Measurements from ENCODE around the gene FGF14. TPM values are rescaled to one million over a fixed set of nuclear protein-coding genes. Genes with fewer than 3 reads are reported as not detected.

FGF14 gene
- total and polyA plus RNA-seq, 2 experiments from 2014 or later: 0.03 TPM; not detected in 1

- Histone ChIP-seq H3K4me2 (no peak overlapping the region), H3K79me2 (replicated peaks; ENCODE audit: insufficient read depth) (no peaks in the 10 kb centered on the region), H3K36me3 (ENCODE audit: insufficient read depth) (no peaks in the 10 kb centered on the region), H3K27me3 (ENCODE audit: insufficient read depth) (peaks cover 33% of the 10 kb centered on the region), H3K27ac (ENCODE audit: low read depth) (no peak overlapping the region), H3K9me2 (ENCODE audit: insufficient read depth) (no peaks in the 10 kb centered on the region), H3K4me3 (no peak overlapping the region), H4K20me1 (replicated peaks; ENCODE audit: insufficient read depth) (no peaks in the 10 kb centered on the region), H2AFZ (no peak overlapping the region), H3F3A (replicated peaks; ENCODE audit: low read depth) (no peaks in the 10 kb centered on the region; the same call in 1 of the 2 replicates), H3K4me1 (ENCODE audit: insufficient read depth) (peaks cover 13% of the 10 kb centered on the region)
- H3K4me3 Mint-ChIP-seq: no peak overlapping the region
- peaks cover 18% of the 10 kb centered on the region for H3K27me3 Mint-ChIP-seq (ENCODE audit: insufficient read depth, low read depth, poor library complexity)
- no peak overlapping the region for H3K27ac Mint-ChIP-seq
- no peaks in the 10 kb centered on the region for H3K36me3 Mint-ChIP-seq (ENCODE audit: low read depth)
- peaks cover 9% of the 10 kb centered on the region for H3K4me1 Mint-ChIP-seq
- H3K9me3 Mint-ChIP-seq: no peaks in the 10 kb centered on the region
- DNase-seq (ENCODE audit: low spot score): no peak
- TF ChIP-seq EZH2phosphoT487 (IDR thresholded peaks at IDR 0.05; ENCODE audit: unreplicated experiment) (no peak), EZH2 (IDR thresholded peaks at IDR 0.05; ENCODE audit: low read depth, unreplicated experiment) (no peak), STAT1 (IDR thresholded peaks at IDR 0.05; ENCODE audit: unreplicated experiment) (no peak), NANOG (IDR thresholded peaks at IDR 0.05; ENCODE audit: borderline replicate concordance) (no peak), JUNB (IDR thresholded peaks at IDR 0.05; ENCODE audit: unreplicated experiment) (no peak), ZNF462 (CRISPR knock-in tag; IDR thresholded peaks at IDR 0.05) (no peak), REST (IDR thresholded peaks at IDR 0.05; ENCODE audit: unreplicated experiment) (no peak), ZNF331 (CRISPR knock-in tag; IDR thresholded peaks at IDR 0.05; ENCODE audit: low read depth) (no peak), ZNF114 (CRISPR knock-in tag; IDR thresholded peaks at IDR 0.05) (no peak), POLR2AphosphoS5 (IDR thresholded peaks at IDR 0.05; ENCODE audit: low read depth) (no peak)
- TF ChIP-seq, protein P1, sequence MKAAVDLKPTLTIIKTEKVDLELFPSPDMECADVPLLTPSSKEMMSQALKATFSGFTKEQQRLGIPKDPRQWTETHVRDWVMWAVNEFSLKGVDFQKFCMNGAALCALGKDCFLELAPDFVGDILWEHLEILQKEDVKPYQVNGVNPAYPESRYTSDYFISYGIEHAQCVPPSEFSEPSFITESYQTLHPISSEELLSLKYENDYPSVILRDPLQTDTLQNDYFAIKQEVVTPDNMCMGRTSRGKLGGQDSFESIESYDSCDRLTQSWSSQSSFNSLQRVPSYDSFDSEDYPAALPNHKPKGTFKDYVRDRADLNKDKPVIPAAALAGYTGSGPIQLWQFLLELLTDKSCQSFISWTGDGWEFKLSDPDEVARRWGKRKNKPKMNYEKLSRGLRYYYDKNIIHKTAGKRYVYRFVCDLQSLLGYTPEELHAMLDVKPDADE (IDR thresholded peaks at IDR 0.05): no peak
- ATAC-seq: no peak
Observed at GRCh38 chr13:101911752-101912151, 490.1 kb downstream of the FGF14 start.

Data from GM23338 (cell line).